ENCODE results near the gene CLEC16A. TPM values are rescaled to one million over a fixed set of nuclear protein-coding genes. Genes with fewer than 3 reads are reported as not detected.

Gene CLEC16A
- total and polyA plus RNA-seq, 9 of the 15 experiments (the other 6 are each of a cell fraction or from before 2014, with no cell fraction given) = 1.00 to 22.3 (median 10.0) TPM

DNA sequence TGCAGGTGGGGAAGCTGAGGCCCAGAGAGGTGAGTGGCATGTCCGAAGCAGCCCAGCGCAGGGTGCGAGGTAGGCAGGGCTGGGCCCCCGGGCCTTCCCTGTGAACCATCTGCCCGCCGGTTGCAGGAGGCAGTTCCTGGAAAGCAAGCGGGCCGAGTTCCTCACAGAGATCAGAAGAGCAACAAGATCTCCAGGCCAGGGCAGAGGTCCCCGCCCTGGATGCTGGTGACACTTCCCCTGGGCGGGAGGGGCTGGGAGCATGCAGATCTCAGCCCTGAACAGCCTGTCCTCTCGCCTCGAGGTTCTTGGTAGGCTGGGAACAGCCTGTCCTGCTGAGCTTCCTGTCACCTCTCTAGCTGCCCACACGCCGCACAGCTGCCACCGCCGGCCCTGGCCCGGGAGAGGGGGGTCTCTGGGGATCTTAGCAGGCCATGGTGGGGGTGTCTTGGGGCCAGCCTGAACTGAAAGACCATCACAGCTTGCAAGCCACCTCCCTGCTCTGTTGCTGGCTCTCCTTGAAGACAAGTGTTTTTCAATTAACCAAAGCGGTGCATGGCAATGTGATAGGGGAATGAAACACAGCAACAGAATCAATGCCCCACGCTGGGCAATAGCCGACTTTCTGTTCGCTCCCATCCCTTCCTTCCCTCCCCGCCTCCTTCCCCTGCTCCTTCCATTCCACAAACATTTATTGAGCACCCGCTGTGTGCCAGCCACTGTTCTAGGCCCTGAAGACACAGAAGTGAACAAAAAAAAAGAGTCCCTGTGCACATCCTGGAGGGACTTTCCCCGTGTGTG, 279.9 kb downstream of the CLEC16A start (continued):
- TF ChIP-seq ZKSCAN1 (IDR thresholded peaks at IDR 0.05; ENCODE audit: low read depth, low read length) (no peak), HMGXB4 (CRISPR knock-in tag; IDR thresholded peaks at IDR 0.05) (no peak), RBM34 (IDR thresholded peaks at IDR 0.05; ENCODE audit: borderline replicate concordance, insufficient read depth, low read length) (no peak), FOXP1 (CRISPR knock-in tag; IDR thresholded peaks at IDR 0.05) (no peak), BCL6 (CRISPR knock-in tag; IDR thresholded peaks at IDR 0.05) (no peak), MAZ (CRISPR knock-in tag; conservative IDR thresholded peaks at IDR 0.05 in 1 of 2, IDR thresholded peaks at IDR 0.05 in 1 of 2) (peak; percentile 73 to 98), TAL1 (IDR thresholded peaks at IDR 0.05) (no peak), CBX3 (IDR thresholded peaks at IDR 0.05; ENCODE audit: borderline replicate concordance in 1 of 2, low read length in 2 of 2) (peak in 1 of 2 experiments; percentile 44; a peak in 1 of 3 replicates), EHMT2 (IDR thresholded peaks at IDR 0.05) (no peak), ZFX (CRISPR knock-in tag; IDR thresholded peaks at IDR 0.05) (peak; percentile 44), NRF1 (conservative IDR thresholded peaks at IDR 0.05 in 1 of 2, IDR thresholded peaks at IDR 0.05 in 1 of 2) (peak; percentile 4 to 22; a peak in 2 of 4 replicates), ETV1 (tag; conservative IDR thresholded peaks at IDR 0.05; ENCODE audit: low read depth) (peak; percentile 41; the same call in 1 of the 2 replicates), NCOA1 (IDR thresholded peaks at IDR 0.05; ENCODE audit: low read depth) (no peak), KAT2B (IDR thresholded peaks at IDR 0.05; ENCODE audit: low read depth, low read length) (no peak)
- TF ChIP-seq, protein P1, sequence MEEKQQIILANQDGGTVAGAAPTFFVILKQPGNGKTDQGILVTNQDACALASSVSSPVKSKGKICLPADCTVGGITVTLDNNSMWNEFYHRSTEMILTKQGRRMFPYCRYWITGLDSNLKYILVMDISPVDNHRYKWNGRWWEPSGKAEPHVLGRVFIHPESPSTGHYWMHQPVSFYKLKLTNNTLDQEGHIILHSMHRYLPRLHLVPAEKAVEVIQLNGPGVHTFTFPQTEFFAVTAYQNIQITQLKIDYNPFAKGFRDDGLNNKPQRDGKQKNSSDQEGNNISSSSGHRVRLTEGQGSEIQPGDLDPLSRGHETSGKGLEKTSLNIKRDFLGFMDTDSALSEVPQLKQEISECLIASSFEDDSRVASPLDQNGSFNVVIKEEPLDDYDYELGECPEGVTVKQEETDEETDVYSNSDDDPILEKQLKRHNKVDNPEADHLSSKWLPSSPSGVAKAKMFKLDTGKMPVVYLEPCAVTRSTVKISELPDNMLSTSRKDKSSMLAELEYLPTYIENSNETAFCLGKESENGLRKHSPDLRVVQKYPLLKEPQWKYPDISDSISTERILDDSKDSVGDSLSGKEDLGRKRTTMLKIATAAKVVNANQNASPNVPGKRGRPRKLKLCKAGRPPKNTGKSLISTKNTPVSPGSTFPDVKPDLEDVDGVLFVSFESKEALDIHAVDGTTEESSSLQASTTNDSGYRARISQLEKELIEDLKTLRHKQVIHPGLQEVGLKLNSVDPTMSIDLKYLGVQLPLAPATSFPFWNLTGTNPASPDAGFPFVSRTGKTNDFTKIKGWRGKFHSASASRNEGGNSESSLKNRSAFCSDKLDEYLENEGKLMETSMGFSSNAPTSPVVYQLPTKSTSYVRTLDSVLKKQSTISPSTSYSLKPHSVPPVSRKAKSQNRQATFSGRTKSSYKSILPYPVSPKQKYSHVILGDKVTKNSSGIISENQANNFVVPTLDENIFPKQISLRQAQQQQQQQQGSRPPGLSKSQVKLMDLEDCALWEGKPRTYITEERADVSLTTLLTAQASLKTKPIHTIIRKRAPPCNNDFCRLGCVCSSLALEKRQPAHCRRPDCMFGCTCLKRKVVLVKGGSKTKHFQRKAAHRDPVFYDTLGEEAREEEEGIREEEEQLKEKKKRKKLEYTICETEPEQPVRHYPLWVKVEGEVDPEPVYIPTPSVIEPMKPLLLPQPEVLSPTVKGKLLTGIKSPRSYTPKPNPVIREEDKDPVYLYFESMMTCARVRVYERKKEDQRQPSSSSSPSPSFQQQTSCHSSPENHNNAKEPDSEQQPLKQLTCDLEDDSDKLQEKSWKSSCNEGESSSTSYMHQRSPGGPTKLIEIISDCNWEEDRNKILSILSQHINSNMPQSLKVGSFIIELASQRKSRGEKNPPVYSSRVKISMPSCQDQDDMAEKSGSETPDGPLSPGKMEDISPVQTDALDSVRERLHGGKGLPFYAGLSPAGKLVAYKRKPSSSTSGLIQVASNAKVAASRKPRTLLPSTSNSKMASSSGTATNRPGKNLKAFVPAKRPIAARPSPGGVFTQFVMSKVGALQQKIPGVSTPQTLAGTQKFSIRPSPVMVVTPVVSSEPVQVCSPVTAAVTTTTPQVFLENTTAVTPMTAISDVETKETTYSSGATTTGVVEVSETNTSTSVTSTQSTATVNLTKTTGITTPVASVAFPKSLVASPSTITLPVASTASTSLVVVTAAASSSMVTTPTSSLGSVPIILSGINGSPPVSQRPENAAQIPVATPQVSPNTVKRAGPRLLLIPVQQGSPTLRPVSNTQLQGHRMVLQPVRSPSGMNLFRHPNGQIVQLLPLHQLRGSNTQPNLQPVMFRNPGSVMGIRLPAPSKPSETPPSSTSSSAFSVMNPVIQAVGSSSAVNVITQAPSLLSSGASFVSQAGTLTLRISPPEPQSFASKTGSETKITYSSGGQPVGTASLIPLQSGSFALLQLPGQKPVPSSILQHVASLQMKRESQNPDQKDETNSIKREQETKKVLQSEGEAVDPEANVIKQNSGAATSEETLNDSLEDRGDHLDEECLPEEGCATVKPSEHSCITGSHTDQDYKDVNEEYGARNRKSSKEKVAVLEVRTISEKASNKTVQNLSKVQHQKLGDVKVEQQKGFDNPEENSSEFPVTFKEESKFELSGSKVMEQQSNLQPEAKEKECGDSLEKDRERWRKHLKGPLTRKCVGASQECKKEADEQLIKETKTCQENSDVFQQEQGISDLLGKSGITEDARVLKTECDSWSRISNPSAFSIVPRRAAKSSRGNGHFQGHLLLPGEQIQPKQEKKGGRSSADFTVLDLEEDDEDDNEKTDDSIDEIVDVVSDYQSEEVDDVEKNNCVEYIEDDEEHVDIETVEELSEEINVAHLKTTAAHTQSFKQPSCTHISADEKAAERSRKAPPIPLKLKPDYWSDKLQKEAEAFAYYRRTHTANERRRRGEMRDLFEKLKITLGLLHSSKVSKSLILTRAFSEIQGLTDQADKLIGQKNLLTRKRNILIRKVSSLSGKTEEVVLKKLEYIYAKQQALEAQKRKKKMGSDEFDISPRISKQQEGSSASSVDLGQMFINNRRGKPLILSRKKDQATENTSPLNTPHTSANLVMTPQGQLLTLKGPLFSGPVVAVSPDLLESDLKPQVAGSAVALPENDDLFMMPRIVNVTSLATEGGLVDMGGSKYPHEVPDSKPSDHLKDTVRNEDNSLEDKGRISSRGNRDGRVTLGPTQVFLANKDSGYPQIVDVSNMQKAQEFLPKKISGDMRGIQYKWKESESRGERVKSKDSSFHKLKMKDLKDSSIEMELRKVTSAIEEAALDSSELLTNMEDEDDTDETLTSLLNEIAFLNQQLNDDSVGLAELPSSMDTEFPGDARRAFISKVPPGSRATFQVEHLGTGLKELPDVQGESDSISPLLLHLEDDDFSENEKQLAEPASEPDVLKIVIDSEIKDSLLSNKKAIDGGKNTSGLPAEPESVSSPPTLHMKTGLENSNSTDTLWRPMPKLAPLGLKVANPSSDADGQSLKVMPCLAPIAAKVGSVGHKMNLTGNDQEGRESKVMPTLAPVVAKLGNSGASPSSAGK (IDR thresholded peaks at IDR 0.05) = peak; percentile 96

Measured in K562 (cell line).